Muscle layer of duodenum (tissue), 2 donors: Measurements from ENCODE around the gene YWHAE.
"Not testable (repeated sequence)": the region's sequence is repeated elsewhere in the genome, so short reads cannot be mapped to it uniquely, and the experiment has no call there.

Experiments
- H3K27ac ChIP-seq: one replicate; pipeline ENCODE4 v1.7.0; 2013; ENCODE audit warnings: mild to moderate bottlenecking, low read length
- H3K27me3 ChIP-seq: one replicate; pipeline ENCODE4 v1.7.0; 2013; ENCODE audit warnings: low read depth, mild to moderate bottlenecking, control low read depth, low read length
- H3K36me3 ChIP-seq, 2 donors: one replicate each; pipeline ENCODE4 v1.7.0; 2013; ENCODE audit warnings: low read length in 2 of 2, control low read depth in 1 of 2, mild to moderate bottlenecking in 1 of 2; ENCODE audit not compliant: insufficient read depth in 2 of 2, control insufficient read depth in 1 of 2
- H3K4me1 ChIP-seq, 2 donors: one replicate each; pipeline ENCODE4 v1.7.0; 2013; ENCODE audit warnings: low read length in 2 of 2, mild to moderate bottlenecking in 2 of 2, control low read depth in 1 of 2, moderate library complexity in 1 of 2; ENCODE audit not compliant: insufficient read depth in 2 of 2, control insufficient read depth in 1 of 2
- H3K4me3 ChIP-seq, 2 donors: one replicate each; pipeline ENCODE4 v1.7.0; 2013; ENCODE audit warnings: low read length in 2 of 2, low read depth in 1 of 2, mild to moderate bottlenecking in 1 of 2
- H3K9me3 ChIP-seq, 2 donors: one replicate each; pipeline ENCODE4 v1.7.0; 2013; ENCODE audit warnings: low read length in 2 of 2, control low read depth in 1 of 2, mild to moderate bottlenecking in 1 of 2; ENCODE audit not compliant: control insufficient read depth in 1 of 2
- donor health status: healthy.

Gene YWHAE

GRCh38 chr17:1385861-1386260, 14.2 kb downstream of the YWHAE start:
- Histone ChIP-seq H3K4me1 (peaks cover 10 to 84% of the 10 kb centered on the region in 2 donors), H3K4me3 (no peak overlapping the region), H3K36me3 (no peaks in the 10 kb centered on the region), H3K27me3 (no peaks in the 10 kb centered on the region), H3K27ac (no peak overlapping the region), H3K9me3 (no peaks in the 10 kb centered on the region)

GRCh38 chr17:1384905-1385435, 15.1 kb downstream of the YWHAE start:
- Histone ChIP-seq H3K4me1 (peaks cover 7 to 84% of the 10 kb centered on the region in 2 donors), H3K27me3 (no peaks in the 10 kb centered on the region), H3K36me3 (no peaks in the 10 kb centered on the region), H3K4me3 (no peak overlapping the region), H3K9me3 (no peaks in the 10 kb centered on the region), H3K27ac (no peak overlapping the region)

- Histone ChIP-seq H3K9me3 (no peaks in the 10 kb centered on the region), H3K4me3 (peak overlapping the region in 1 of 2 donors; percentile 14), H3K4me1 (peaks cover 13 to 96% of the 10 kb centered on the region in 2 donors), H3K36me3 (no peaks in the 10 kb centered on the region), H3K27me3 (no peaks in the 10 kb centered on the region), H3K27ac (no peak overlapping the region)
Observed at GRCh38 chr17:1379930-1380313, 20.1 kb downstream of the YWHAE start.

GRCh38 chr17:1379208-1379929, 20.7 kb downstream of the YWHAE start:
- no peak overlapping the region for H3K27ac ChIP-seq

GRCh38 chr17:1378476-1378860, 21.6 kb downstream of the YWHAE start:
- H3K27me3 ChIP-seq, H3K4me3 ChIP-seq, H3K27ac ChIP-seq, H3K36me3 ChIP-seq, H3K9me3 ChIP-seq: not testable (repeated sequence)
- peaks cover 22 to 95% of the 10 kb centered on the region in 2 donors for H3K4me1 ChIP-seq

More at GRCh38 chr17:1379208-1379929, 20.7 kb downstream of the YWHAE start:
- Histone ChIP-seq H3K27me3 (no peaks in the 10 kb centered on the region), H3K9me3 (no peaks in the 10 kb centered on the region), H3K4me1 (peaks cover 18 to 96% of the 10 kb centered on the region in 2 donors), H3K4me3 (no peak overlapping the region), H3K36me3 (no peaks in the 10 kb centered on the region)

- no peak overlapping the region for H3K4me3 ChIP-seq
- peaks cover 0 to 4% of the 10 kb centered on the region in 2 donors for H3K36me3 ChIP-seq
- peaks cover 22 to 86% of the 10 kb centered on the region in 2 donors for H3K4me1 ChIP-seq
- no peak overlapping the region for H3K27ac ChIP-seq
- no peaks in the 10 kb centered on the region for H3K9me3 ChIP-seq
- no peaks in the 10 kb centered on the region for H3K27me3 ChIP-seq
Observed at GRCh38 chr17:1377334-1377733, 22.7 kb downstream of the YWHAE start.

- Histone ChIP-seq H3K9me3 (no peaks in the 10 kb centered on the region), H3K4me1 (peaks cover 22 to 90% of the 10 kb centered on the region in 2 donors), H3K4me3 (no peak overlapping the region), H3K27me3 (no peaks in the 10 kb centered on the region), H3K27ac (no peak overlapping the region), H3K36me3 (peaks cover 0 to 6% of the 10 kb centered on the region in 2 donors)
Observed at GRCh38 chr17:1376061-1376460, 24.0 kb downstream of the YWHAE start.

- Histone ChIP-seq H3K9me3 (no peaks in the 10 kb centered on the region), H3K36me3 (peaks cover 0 to 6% of the 10 kb centered on the region in 2 donors), H3K4me1 (peaks cover 20 to 90% of the 10 kb centered on the region in 2 donors), H3K27ac (no peak overlapping the region), H3K4me3 (no peak overlapping the region), H3K27me3 (no peaks in the 10 kb centered on the region)
Observed at GRCh38 chr17:1375615-1376014, 24.4 kb downstream of the YWHAE start.

GRCh38 chr17:1374431-1375177, 25.4 kb downstream of the YWHAE start:
- Histone ChIP-seq H3K4me1 (peaks cover 16 to 89% of the 10 kb centered on the region in 2 donors), H3K9me3 (no peaks in the 10 kb centered on the region), H3K36me3 (peaks cover 0 to 6% of the 10 kb centered on the region in 2 donors), H3K27me3 (no peaks in the 10 kb centered on the region), H3K27ac (no peak overlapping the region), H3K4me3 (no peak overlapping the region)

GRCh38 chr17:1373707-1374237, 26.2 kb downstream of the YWHAE start:
- Histone ChIP-seq H3K9me3 (no peaks in the 10 kb centered on the region), H3K4me1 (peaks cover 16 to 88% of the 10 kb centered on the region in 2 donors), H3K27ac (no peak overlapping the region), H3K4me3 (no peak overlapping the region), H3K27me3 (no peaks in the 10 kb centered on the region), H3K36me3 (peaks cover 0 to 6% of the 10 kb centered on the region in 2 donors)

- Histone ChIP-seq H3K4me1 (peaks cover 16 to 84% of the 10 kb centered on the region in 2 donors), H3K27me3 (no peaks in the 10 kb centered on the region), H3K4me3 (no peak overlapping the region), H3K36me3 (peaks cover 0 to 6% of the 10 kb centered on the region in 2 donors), H3K27ac (no peak overlapping the region), H3K9me3 (no peaks in the 10 kb centered on the region)
Observed at GRCh38 chr17:1372618-1373017, 27.4 kb downstream of the YWHAE start.
